LNCaP clone FGC (cell line): ENCODE measurements around the gene GRIP2.

Experiments
- DNase-seq: peaks from one replicate; pipeline ENCODE4 v3.0.0-alpha.2; 2011; ENCODE audit warnings: low read depth
- H3K4me3 ChIP-seq: 2 replicates; pipeline ENCODE4 v1.5.1; 2011; ENCODE audit warnings: mild to moderate bottlenecking, low read depth, low read length, control low read depth
- TF ChIP-seq, protein P1 (sequence below): IDR thresholded peaks from 2 replicates; pipeline ENCODE4 v1.5.1; 2012; ENCODE audit warnings: mild to moderate bottlenecking; ENCODE audit not compliant: control insufficient read depth, insufficient read depth; ENCODE audit errors: extremely low read depth

GRIP2 gene

DNA sequence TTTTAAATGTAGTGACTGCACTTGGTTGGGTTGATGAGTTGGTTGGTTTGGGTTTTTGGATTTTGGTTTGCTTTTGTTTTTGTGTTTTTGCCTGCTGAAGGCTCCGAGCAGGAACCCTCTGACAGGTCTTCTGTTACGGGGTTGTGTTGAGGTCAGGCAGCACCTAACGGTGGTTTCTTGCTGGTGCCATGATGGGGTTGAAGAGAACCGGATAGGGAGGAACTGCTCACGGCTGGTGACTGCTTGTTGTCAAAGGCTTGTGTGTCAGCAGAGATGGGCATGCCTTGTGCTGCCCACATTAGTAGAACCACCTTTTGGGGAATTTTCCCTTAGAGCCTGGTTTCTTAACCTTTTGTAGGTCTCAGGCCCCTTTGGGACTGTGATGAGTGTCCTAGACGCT, 95.8 kb downstream of the GRIP2 start:
- DNase-seq = no peak
- H3K4me3 ChIP-seq = no peak overlapping the region
- TF ChIP-seq, protein P1, sequence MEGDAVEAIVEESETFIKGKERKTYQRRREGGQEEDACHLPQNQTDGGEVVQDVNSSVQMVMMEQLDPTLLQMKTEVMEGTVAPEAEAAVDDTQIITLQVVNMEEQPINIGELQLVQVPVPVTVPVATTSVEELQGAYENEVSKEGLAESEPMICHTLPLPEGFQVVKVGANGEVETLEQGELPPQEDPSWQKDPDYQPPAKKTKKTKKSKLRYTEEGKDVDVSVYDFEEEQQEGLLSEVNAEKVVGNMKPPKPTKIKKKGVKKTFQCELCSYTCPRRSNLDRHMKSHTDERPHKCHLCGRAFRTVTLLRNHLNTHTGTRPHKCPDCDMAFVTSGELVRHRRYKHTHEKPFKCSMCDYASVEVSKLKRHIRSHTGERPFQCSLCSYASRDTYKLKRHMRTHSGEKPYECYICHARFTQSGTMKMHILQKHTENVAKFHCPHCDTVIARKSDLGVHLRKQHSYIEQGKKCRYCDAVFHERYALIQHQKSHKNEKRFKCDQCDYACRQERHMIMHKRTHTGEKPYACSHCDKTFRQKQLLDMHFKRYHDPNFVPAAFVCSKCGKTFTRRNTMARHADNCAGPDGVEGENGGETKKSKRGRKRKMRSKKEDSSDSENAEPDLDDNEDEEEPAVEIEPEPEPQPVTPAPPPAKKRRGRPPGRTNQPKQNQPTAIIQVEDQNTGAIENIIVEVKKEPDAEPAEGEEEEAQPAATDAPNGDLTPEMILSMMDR = no peak

DNA sequence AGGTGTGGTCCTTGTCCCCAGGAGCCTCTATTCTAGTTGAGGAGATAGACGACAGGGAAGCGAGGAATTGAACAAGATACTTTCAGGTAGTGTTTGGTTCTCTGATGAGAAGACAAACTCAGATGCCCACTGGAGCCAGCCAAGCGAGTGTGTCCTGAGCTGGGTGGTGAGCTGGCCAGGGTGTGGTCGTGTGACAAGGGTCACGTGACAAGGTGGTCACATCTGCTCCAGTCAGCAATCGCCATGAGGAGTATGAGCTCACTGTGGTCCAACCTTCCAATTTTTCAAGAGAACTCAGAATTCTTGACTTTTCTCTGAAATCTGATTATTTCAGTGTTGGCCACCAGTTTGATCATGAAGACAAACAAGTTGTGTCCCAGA, 98.2 kb downstream of the GRIP2 start:
- H3K4me3 ChIP-seq = no peak overlapping the region
- DNase-seq = no peak
- TF ChIP-seq, protein P1 = no peak

GRCh38 chr3:14441240-14441919, 98.8 kb downstream of the GRIP2 start:
- TF ChIP-seq, protein P1 = no peak
- no peak overlapping the region for H3K4me3 ChIP-seq
- no peak for DNase-seq

- no peak for DNase-seq
- TF ChIP-seq, protein P1 = no peak
- no peak overlapping the region for H3K4me3 ChIP-seq
These were observed 99.5 kb downstream of the GRIP2 start for GRCh38 chr3:14440531-14441239.

GRCh38 chr3:14440168-14440518, 100.0 kb downstream of the GRIP2 start:
- DNase-seq = no peak
- TF ChIP-seq, protein P1 = no peak
- H3K4me3 ChIP-seq = no peak overlapping the region

GRCh38 chr3:14439501-14440167, 100.5 kb downstream of the GRIP2 start:
- DNase-seq = peak; percentile 19
- TF ChIP-seq, protein P1 = no peak
- H3K4me3 ChIP-seq = no peak overlapping the region
